ENCODE measurements around the gene LRP11.
"Not testable (repeated sequence)": the region's sequence is repeated elsewhere in the genome, so short reads cannot be mapped to it uniquely, and the experiment has no call there.

Gene LRP11

GRCh38 chr6:149867876-149868640, 3.9 kb upstream of the LRP11 start:
- DNase-seq, result peak; percentile 45

DNA sequence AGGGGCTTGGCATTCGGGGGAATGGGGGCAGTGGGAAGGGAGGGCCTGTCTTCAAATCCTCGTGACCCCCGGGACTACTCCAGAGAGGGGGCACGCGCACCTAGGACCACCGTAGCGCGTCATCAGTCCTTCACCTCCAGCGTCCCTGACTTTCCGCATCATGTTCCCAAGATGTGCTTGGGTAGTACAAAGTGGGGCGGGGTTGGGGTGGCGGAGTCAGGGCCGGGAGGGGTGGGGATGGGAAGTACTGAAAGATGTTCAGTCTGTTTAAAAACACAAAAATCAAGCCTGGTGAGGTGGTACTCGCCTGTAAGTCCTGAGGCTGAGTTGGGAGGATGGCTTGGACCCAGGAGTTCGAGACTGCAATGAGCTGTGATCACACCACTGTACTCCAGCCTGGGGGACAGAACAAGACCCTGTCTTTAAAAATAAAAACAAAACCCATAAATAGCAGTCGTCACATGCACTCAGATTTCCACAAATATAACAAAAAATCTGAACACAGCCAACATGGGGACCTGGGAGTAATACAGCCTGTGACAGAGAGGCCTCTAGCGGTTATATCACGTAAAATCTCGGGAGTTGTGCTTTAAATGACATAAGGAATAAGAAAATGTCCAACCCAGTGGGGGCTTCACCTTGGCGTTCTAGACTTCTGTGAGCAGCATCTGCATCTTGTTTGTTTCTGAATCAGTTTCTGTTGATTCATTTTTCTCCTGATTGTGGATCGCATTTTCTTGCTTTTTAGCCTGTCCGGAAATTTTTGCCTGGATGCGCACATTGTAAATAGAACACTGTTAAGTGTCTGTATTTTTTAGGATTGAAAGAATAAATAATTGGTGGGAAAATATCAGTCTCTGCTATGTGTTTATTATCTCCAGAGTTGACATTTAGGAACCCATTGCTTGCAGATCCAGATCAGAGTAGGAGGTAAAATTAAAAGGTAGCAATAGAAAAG, 698 bp upstream of the LRP11 start:
- DNase-seq, result peak; percentile 89

- DNase-seq, result peak; percentile 68
These were observed 1.0 kb downstream of the LRP11 start for GRCh38 chr6:149862922-149863697.

DNA sequence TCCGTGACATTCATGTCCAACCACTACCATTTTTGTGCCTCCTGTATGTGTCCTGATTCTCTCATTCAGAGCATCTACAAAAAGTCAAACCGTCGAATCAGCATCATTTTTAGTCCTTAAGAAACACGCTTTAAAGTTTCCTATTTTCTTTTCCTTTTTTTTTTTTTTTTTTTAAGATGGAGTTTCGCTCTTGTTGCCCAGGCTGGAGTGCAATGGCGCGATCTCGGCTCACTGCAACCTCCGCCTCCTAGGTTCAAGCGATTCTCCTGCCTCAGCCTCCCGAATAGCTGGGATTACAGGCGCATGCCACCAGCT, 1.8 kb downstream of the LRP11 start:
- not testable (repeated sequence) for DNase-seq

DNA sequence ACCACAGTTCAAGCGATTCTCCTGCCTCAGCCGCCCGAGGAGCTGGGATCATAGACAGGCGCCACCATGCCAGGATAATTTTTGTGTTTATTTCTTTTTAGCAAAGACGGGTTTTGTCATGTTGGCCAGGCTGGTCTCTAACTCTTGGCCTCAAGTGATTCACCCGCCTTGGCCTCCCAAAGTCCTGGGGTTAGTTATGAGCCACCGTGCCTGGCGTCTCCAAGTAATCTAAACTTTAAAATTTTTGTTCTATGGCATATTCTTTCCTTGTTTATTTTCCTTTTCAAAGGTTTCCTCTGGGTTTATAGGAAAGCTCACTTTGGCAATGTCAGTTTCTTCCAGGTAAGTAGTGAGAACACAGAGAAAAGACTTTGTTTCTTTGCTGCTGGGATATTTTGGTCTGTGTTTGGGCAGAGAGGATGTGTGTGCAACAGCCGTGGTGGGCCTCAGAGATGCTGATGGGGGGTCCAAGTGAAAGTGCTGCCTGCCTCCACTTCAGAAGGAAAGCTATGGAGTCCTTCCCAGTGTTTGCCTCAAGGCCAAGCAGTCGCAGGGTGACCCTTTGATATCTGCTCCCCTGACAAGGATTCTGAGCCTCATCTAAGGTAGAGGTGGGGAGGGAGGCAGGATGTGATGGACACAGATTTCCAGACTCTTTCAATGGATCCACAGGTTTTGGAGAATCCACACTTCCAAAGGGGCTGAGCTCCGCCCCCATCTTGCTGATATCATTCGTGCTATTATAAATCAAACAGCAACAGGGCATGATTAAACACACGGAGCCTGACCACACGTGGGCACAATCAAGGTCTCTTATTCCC, 2.3 kb downstream of the LRP11 start:
- no peak for DNase-seq

DNA sequence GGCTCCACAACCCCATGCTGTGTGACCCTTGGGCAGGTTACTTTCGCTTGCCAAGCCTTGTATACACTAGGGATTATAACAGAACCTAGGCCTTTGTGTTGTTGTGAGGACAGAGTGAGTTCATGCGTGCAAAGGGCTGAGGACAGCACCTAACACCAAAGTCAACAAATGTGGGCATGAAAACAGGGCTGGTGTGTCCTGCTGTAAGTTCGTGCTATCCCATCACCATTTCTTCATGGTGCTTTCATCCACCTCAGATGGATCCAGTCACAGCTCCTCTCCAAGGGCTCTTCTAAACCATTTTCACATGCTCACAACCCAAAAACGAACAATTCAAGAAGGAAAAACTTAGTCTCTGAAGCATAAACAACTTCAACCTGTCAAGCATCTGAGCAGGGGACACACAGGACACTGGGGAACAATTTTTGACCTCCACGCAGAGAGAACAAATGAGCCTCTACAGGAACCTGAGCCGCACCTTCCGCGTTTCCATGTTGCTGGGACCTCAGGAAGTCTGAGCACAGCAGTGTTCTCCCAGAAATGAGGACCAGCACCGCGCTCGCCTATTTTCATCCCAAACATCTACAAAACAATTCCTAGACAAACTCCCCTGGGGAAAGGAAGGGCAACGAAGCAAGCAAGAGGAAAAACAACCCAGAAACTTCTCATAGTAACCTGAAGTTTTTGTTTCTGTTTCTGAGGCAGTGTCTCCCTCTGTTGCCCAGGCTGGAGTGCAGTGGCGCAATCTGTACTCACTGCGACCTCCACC, 3.1 kb downstream of the LRP11 start:
- no peak for DNase-seq

- DNase-seq, result no peak
These were observed 3.7 kb downstream of the LRP11 start for GRCh38 chr6:149860513-149860833.

DNA sequence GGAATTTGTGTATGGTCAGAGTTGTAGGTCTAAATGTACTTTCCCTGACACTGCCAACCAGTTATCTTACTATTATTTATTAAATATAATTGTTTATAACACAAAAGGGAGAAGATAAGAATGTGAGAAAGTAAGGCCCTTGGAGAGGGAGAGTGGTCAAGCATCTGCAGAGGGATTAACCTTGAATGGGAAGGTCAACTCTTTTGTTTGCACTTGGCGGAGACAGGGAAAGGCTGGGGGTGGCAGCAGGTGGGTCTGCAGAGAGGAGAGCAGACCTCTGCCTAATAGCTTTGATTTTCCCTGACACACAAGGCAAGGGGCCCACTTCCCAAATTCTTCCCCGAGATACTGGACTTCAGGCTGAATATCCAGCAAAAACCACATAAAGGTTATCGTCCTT, 4.2 kb downstream of the LRP11 start:
- DNase-seq, result no peak

- no peak for DNase-seq
These were observed 4.8 kb downstream of the LRP11 start for GRCh38 chr6:149859368-149859767.

DNA sequence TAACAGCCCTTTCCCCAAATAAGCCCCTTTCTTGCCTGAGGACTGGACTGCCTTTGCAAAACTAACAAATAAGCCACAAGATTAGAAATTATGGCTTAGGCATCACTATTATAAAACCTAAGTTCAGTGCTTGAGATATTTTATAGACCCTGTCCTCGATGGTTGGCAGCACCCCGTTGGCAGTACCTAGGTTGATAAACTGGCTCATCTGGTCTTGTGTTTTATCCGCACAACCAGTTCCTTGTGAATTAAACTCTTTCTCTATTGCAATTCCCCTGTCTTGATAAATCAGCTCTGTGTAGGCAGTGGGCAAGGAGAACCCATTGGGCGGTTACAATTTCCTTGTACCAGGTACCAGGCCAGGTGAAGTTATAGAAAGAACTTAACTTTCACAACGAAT, 6.6 kb downstream of the LRP11 start:
- no peak for DNase-seq

DNA sequence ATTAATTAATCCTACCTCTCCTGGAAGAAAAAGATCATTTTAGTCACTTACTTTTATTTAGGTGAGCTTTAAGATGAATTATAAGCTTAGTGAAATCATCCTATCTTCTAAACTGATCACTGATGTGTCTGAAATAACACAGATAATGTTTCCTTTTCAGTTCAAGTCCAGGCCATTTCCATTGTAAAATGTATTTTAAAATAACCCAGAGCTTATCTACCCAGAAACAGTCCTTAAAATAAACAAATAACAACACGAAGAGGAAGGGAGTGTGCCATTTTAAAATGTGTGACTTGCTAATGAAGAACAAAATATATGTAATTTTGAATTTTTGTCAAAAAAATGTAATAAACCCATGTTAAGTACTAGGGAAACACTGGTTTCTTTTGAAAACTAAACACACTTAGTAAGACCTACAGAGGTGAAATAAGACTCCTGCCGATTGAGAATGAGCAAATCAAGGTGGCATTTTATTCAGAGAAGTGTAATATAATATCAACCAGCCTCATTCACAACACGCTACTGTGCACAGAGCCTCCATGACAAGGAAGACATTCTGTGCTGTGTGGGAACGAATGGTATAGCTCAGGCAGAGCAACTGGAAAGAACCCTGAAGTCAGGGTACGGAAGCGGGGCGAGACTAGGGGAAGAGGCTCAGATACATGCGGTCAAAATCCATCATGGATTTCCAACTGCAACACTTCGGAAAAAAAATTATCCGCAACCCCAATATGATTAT, 7.7 kb downstream of the LRP11 start:
- no peak for DNase-seq

GRCh38 chr6:149855741-149856140, 8.4 kb downstream of the LRP11 start:
- DNase-seq, result no peak

DNA sequence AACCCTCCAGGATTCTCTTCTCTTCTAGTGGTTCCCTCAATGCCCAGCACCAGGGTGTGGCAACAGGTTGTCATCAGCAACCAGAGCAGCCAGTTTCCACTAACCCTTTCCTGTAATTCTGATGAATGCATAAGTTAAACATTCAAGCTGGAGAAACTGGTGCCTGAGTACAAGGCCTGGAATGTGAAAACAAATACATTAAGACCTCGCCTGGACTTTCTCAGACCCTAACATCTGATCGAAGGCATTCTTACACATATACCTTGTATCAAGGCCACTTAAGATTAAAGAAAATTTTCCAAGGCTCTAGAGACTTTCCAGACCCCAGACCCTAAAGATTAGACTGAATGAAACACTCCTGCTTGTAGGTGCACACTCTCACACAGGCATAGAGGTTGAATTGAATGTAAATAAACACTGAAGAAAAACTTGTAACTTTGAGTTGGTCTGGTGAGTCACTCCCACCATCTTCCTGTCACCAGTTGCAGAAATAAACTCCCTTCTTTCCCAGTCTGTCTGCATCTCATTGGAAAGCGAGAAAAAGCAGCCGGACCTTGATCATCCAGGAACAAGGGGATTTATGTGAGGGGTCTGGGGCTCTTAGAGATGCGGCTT, 9.0 kb downstream of the LRP11 start:
- DNase-seq, result no peak

- DNase-seq, result peak; percentile 34
These were observed 9.6 kb downstream of the LRP11 start for GRCh38 chr6:149854532-149854931.

DNA sequence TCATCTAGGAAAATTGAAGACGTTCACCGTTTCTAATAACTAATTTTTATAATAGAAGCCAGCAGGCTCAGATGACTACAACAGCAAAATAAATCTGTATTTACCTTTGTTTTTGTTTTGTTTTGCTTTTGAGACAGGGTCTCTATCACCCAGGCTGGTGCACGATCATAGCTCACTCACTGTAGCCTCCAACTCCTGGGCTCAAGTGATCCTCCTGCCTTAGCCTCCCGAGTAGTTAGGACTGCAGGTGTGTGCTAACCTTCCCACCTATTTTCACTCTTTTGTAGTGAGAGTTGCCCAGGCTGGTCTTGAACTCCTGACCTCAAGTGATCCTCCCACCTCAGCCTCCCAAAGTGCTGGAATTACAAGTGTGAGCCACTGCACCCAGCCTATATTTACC, 10.1 kb downstream of the LRP11 start:
- DNase-seq, result not testable (repeated sequence)

- no peak for DNase-seq
These were observed 11.3 kb downstream of the LRP11 start for GRCh38 chr6:149852881-149853280.

- peak; percentile 52 for DNase-seq
These were observed 12.0 kb downstream of the LRP11 start for GRCh38 chr6:149852180-149852579.

DNA sequence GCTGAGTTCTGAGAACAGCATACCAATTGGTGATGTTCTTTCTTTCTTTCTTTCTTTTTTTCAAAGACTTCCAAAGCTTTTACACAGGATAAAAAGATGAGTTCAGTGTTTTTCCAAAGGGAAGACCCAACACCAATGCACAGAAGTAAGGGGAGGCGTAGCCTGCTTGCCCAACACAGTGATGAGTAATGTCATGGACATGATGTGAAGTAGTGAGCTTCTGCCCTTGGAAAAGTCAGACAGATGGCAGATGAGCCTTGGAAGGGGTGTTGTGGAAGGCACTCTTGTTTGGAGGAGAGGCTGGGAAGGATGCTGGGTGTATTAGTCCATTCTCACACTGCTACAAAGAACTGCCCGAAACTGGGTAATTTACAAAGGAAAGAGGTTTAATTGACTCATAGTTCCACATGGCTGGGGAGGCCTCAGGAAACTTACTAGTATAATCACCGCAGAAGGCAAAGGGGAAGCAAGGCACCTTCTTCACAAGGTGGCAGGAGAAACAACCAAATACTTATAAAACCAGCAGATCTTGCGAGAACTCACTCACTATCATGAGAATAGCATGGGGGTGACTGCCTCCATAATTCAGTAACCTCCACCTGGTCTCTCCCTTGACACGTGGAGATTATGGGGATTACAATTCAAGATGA, 12.6 kb downstream of the LRP11 start:
- no peak for DNase-seq

GRCh38 chr6:149848343-149848742, 15.8 kb downstream of the LRP11 start:
- not testable (repeated sequence) for DNase-seq

- no peak for DNase-seq
These were observed 16.3 kb downstream of the LRP11 start for GRCh38 chr6:149847939-149848267.

Measured in hematopoietic multipotent progenitor cell treated with erythropoietin and hydrocortisone succinate and interleukin-3 and kit ligand, for 6 days (in vitro differentiated cells).